Stimulated activated CD8-positive, alpha-beta memory T cell treated with anti-CD3 and anti-CD28 coated beads, Interleukin-4, amount 100 ng/mL, for 48 hours (primary cell): ENCODE data around the gene WNT2.
"Not testable (repeated sequence)": the region's sequence is repeated elsewhere in the genome, so short reads cannot be mapped to it uniquely, and the experiment has no call there.

Source experiments
- DNase-seq: peaks from one replicate; pipeline ENCODE4 v3.0.0-alpha.2; 2020

The WNT2 gene

GRCh38 chr7:117251687-117252086, 71.2 kb downstream of the WNT2 start:
- DNase-seq: no peak

DNA sequence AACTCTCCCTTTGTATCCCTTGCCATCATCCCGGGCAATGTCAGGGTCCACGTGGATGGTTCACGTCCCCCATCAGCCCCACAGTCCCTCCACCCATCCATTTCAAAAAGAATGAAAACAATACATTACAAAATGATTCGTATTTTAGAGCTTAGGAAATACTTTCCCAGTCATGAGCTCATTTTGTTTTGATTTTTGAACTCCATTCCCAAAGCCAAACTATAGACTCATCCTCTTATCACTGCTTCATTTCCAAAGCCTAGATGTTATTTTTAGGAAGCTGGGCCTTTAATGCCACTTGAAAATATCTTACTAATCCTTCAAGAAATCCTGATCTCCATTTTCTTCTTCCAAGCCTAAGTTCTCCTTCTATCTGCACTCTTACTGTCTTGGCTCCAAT, 72.1 kb downstream of the WNT2 start:
- DNase-seq: no peak

DNA sequence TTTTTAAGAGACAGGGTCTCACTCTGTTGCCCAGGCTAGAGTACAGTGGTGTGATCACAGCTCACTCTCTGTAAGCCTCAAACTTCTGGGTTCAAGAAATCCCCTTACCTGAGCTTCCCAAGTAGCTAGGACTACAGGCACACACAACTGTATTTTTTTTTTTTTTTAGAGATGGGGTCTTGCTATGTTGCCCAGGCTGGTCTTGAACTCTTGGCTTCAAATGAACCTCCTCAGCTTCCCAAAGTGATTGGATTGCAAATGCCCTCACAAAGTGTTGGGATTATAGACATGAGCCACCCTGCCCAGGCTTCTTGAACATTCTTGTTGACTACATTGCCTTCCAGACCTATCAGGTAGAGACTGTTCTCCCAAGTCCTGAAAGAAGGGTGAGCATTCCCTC, 72.6 kb downstream of the WNT2 start:
- DNase-seq: no peak

DNA sequence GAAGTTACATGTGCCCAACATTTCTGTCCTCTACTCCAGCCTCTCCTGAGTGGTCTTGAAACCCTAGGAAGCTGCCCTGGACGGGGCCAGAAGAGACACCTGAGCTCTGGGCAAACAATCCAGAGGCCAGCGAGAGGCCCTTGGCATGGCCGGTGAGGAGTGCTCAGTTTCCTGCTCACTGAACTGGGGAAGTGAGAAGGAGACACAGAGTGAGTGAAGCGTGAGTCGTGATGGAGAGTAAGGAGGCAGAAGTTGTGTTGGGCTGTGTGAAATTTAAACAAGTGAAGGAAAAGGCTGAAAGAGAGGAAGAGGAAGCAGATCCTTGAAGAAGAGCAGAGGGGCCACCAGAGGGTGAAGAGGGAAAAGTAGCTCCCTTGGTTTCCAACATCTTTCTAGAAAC, 73.2 kb downstream of the WNT2 start:
- no peak for DNase-seq

DNA sequence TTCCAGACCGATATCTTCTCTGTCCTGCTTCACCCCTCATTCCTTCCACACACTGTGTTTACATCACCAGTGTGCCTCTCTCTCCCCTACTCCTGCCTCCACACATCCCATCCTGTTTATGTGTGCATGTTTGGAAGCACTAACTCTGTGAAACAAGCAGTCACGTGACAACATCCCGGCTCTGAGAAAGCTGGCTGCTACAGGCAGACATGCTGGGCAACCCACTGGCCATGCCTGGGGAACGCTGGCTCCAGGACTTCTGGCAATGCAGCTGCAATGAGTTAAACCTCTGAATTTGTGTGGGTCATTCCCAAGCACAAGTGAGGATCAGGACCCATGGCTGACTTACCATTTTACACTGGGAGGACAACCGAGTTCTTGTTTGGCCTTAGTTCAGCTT, 74.0 kb downstream of the WNT2 start:
- DNase-seq: no peak

GRCh38 chr7:117247809-117248208, 75.0 kb downstream of the WNT2 start:
- no peak for DNase-seq

DNA sequence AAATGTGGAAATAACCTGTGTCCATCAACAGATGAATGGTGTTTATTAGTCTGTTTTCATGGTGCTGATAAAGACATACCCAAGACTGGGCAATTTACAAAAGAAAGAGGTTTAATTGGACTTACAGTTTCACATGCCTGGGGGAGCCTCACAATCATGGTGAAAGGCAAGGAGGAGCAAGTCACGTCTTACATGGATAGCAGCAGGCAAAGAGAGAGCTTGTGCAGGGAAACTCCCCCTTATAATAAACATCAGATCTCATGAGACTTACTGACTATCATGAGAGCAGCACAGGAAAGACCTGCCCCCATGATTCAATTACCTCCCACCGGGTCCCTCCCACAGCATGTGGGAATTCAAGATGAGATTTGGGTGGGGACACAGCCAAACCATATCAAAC, 77.2 kb downstream of the WNT2 start:
- DNase-seq: not testable (repeated sequence)

DNA sequence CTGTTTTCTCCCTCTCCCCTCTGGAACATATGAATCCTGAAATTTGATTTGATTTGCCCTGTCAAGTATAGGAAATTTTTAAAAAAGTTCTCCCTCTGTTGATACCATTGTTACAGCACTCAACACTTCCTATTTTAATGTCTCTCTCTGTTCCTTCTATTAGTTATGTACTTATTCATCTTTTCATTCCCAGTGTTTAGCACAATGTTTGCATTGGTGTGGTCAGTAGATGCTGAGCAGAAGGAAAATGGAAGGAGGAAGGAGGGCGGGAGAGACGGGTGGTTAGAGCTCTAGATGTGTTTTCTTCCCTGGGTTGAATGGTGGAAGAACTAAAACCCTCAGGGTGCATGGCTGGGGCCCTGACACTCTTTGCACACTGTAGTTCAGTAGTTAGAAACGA, 79.5 kb downstream of the WNT2 start:
- no peak for DNase-seq

GRCh38 chr7:117241088-117241487, 81.8 kb downstream of the WNT2 start:
- DNase-seq: no peak

- DNase-seq: no peak
These were observed 83.9 kb downstream of the WNT2 start for GRCh38 chr7:117238937-117239336.

- DNase-seq: no peak
These were observed 84.4 kb downstream of the WNT2 start for GRCh38 chr7:117238472-117238871.

DNA sequence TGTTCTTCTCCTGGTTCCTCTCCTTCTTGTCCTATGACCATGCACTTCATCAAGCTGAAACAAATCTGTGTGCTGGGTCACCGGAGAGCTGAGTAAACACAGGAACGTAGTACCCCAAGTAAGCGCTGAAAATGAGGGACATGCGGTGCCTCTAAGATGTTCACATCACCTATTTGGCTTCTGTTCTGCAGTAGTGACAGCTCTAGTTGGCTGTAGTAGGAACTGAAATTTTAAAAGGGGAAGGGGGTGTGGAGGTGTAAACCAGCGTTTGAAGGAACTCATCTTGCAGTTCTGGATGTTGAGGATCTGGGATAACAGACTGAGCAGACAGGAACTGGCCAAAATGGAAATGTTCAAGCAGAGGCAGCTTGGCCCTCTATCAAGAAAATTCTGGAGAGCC, 85.2 kb downstream of the WNT2 start:
- DNase-seq: no peak

- no peak for DNase-seq
These were observed 91.9 kb downstream of the WNT2 start for GRCh38 chr7:117231047-117231359.

- DNase-seq: no peak
These were observed 92.4 kb downstream of the WNT2 start for GRCh38 chr7:117230276-117231046.

- DNase-seq: no peak
These were observed 93.5 kb downstream of the WNT2 start for GRCh38 chr7:117229350-117229749.

- DNase-seq: no peak
These were observed 95.8 kb downstream of the WNT2 start for GRCh38 chr7:117227091-117227490.

- no peak for DNase-seq
These were observed 97.3 kb downstream of the WNT2 start for GRCh38 chr7:117225536-117225935.
